Body of pancreas (tissue), 4 donors: ENCODE results near the gene LY6G6D.

ENCODE experiments used
- POLR2A ChIP-seq, 3 donors: fragments of 450-650 bp; IDR thresholded peaks; one replicate each; pipeline ENCODE4 v1.6.1; 2016; ENCODE audit warnings: antibody characterized with exemption in 3 of 3, mild to moderate bottlenecking in 2 of 3
- TF ChIP-seq, protein P1 (sequence below), 7 experiments: fragments of 450-650 bp in 4 of 7; fragments of 200-600 bp in 3 of 7; sonication (generic) in 3 of 7; IDR thresholded peaks; one replicate each; pipeline ENCODE4 v1.5.1; 2016 to 2019; ENCODE audit warnings: antibody characterized with exemption in 7 of 7

DNA sequence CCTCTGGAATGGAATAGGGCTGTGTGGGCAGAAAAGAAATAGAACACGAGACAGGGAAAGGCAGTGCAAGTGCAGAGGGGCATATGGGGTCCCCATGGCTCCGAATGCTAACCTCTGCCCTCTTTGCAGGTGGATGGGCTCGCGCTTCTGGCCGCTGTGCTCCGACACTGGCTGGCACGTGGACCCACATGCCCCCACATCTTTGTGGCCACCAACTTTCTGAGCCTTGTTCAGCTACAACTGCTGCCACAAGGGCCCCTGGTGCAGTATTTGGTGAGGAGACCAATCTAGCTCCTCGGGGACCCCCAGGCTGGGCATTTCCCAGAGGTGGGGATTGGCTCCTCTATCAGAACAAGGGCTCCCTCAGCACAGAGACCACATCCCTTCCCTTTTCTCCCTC is 46.2 kb downstream of the LY6G6D start:
- no peak for TF ChIP-seq POLR2A (IDR thresholded peaks at IDR 0.05)
- TF ChIP-seq, protein P1, sequence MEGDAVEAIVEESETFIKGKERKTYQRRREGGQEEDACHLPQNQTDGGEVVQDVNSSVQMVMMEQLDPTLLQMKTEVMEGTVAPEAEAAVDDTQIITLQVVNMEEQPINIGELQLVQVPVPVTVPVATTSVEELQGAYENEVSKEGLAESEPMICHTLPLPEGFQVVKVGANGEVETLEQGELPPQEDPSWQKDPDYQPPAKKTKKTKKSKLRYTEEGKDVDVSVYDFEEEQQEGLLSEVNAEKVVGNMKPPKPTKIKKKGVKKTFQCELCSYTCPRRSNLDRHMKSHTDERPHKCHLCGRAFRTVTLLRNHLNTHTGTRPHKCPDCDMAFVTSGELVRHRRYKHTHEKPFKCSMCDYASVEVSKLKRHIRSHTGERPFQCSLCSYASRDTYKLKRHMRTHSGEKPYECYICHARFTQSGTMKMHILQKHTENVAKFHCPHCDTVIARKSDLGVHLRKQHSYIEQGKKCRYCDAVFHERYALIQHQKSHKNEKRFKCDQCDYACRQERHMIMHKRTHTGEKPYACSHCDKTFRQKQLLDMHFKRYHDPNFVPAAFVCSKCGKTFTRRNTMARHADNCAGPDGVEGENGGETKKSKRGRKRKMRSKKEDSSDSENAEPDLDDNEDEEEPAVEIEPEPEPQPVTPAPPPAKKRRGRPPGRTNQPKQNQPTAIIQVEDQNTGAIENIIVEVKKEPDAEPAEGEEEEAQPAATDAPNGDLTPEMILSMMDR (IDR thresholded peaks at IDR 0.05): no peak
